SW480 (cell line): Measurements from ENCODE around the gene UNC93B1.
A peak's percentile ranks its signal among the peaks of the same experiment; 100 is the strongest.

Experiments used
- DNase-seq: peaks from one replicate; pipeline ENCODE4 v3.0.0-alpha.2; 2016; ENCODE audit warnings: low spot score

UNC93B1 gene

DNA sequence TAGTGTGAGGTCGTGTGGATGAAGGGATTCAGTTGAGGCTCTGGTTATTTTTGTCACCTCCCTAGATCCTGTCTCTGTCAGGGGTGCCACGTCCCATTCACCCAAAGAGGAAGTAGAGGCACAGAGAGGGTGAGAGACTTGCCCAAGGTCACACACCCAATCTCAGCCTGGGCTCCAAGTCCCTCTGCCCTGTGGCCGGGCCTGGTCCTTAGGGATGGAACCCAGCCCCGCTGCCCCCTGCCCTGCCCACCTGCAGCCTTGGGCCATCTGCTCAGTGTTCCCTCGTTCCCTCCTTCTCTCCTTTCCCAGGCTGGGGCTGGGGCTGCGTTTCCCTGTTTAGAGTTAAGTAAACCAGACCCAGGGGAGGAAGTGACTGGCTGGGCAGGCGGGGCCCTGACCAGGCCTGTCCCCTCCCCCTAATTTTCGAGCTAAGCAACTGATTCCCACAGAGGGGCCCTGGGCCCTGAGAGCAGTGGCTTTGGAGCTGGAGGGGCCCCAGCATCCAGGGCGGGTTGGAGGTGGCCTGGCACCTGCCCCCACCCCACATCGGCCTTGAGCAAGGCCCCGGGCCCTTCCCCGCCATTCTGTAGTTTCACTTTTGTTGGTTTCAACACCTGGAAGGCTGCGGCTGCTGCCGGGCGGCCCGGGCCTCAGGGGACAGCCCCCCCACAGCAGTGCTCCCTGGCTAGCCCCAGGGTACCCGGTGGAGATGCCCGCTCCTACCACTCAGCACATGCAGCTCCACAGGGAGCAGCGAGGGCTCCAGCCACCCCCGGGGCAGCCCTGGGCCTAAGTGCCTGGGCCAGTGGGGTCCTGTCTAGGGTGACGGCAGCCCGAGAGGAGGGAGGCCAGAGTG, 36.4 kb upstream of the UNC93B1 start:
- peak; percentile 39 for DNase-seq

DNA sequence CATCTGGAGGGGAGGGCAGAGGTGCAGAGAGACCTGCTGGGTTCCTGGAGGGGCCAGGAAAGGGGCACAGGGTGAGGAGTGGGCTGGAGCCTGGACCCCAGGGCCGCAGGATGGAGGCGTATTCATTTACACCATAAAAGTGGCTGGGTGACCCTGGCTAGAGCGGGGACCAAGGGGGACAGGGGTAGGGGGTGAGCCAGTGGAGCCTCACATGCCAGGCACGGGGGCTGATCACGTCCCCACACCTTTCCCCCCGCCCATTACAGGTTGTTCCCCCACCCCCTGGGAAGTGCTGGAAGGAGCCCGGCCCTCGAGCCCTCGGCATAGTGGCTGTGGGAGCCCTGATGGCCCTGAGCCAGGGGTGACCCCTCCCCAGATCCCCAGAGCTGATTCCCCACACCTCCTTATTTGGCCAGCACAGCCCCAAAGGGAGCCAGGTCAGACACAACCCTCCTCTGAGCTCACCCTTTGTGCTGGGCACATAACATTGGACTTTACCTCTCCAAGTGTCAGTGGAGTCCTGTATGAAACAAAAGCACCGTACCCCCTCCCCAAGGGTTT, 35.7 kb upstream of the UNC93B1 start:
- no peak for DNase-seq

DNA sequence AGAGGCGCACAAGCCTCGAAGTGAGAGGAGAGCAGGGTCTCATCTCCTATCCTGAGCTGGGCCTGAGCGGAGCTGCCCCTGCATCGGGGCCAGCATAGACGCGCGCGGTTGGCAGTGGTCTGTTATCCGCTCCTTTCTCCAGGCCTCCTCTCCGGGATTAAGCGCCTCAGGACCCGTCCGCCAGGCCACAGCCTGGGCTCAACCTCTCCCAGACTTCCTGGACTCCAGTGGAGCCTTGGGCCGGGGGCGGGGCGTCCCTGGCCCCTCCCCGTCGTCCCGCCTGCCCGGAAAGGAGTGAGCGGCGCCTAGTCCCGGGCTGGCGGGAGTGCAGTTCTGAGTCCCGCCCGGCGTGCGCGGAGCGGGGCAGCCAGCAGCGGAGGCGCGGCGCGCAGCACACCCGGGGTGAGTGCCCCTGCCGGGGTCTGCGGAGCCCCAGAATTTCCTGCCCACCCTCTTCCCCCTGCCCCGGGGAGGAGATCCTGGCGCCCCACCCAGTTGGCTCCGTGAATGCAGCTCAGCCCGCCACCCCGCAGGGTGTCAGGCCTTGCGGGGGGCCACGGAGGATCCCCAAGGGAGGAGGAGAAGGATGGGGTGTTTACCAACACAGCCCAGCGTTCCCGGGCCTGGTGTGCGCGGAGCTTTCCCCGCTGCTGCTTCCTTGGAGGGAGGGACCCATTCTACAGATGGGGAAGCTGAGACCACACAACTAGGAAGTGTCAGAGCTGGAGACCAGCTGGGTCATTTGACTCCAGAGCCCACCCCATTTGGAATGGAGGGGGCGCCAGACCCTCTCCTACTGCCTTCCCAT, 35.0 kb upstream of the UNC93B1 start, which contains the start of gene TCIRG1:
TSS of gene TCIRG1 (plus strand) at position 308 of the 808 bp plus-strand sequence. CDS start 2,247 bp downstream, outside the sequence.
- DNase-seq: peak; percentile 37

DNA sequence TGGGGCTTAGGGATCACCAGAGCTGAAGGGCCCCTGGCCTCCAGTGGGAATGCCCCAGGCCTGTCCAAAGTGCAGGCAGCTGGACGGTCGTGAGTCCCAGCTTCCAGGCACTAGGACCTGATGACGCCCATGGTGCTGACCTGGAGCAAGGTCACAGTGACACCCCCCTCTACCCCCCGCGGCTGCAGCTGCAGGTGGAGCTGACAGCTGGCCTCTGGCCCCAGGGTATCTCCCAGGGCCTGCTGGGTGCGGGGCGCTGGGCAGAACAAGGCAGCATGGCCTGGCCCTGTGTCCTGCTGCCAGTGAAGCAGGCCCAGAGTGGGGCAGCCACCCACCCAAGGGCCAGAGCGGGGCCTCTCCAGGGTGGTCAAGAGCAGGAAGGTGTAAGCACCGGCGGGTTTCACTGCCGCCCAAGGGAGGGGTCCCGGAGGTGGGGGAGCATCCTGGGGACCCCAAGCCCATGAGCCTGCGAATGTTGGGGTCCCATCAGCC, 34.4 kb upstream of the UNC93B1 start:
- DNase-seq: no peak

DNA sequence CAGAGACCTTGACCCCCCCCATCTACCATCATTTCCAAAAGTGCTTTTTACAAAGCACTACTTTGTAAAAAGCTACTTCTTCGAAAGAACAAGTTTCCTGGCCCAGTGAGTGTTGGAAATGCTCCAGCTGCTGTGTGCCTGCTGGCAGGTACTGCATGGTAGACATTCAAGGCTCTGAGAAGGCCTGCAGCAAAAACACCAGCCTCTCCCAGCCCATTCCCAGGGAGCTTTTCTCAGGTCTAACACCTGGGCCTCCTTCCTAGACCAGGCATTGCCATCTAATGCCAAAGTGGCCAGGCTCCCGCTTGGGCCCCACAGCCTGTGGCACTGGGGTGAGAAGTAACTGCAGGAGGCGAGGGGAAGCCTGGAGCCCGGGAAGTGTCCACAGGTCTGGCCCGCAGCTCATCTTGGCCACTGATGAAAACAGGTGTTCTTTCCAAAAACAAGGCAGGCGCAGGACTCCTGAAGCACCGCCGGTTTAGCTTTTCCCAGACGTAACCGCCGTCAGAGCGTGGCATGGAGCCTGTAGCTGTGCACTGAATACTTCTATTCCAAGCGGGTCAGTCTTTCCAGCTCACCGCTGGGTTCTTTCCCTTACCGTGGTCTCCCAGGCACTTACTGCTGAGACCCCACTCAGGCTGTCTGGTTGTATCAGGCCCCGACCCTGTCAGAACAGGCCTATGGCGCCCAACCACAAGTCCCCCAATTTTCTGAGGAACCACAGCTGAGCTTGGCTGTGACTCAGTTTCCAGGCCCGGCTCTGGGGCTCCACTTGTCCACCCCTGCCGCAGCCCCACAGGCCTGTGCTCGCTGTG, 33.7 kb upstream of the UNC93B1 start:
- DNase-seq: no peak

DNA sequence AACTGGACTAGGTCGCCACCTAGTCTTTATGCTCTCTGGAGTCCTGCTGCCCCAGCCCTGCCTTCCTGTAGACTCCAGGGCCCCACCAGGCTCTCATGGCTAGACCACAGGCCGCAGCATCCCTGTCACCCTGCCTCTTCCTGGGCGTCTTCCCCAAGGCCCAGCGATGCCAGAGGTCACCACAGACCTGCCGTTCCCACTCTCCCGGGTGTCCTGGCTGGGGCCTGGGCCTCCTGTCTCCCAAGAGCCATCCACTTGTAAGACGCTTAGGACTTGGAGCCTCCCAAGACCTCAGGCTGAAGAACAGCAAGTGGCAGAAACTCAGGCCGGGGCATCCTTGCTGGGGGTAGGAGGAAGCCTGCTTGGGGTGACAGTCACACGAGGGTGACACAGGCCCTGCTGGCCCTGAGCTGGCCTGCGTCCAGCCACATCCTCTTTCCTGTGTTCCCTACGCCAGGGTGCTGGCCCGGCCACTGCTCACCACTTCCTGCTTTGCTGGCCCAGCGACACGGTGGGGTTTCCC, 32.9 kb upstream of the UNC93B1 start:
- no peak for DNase-seq

DNA sequence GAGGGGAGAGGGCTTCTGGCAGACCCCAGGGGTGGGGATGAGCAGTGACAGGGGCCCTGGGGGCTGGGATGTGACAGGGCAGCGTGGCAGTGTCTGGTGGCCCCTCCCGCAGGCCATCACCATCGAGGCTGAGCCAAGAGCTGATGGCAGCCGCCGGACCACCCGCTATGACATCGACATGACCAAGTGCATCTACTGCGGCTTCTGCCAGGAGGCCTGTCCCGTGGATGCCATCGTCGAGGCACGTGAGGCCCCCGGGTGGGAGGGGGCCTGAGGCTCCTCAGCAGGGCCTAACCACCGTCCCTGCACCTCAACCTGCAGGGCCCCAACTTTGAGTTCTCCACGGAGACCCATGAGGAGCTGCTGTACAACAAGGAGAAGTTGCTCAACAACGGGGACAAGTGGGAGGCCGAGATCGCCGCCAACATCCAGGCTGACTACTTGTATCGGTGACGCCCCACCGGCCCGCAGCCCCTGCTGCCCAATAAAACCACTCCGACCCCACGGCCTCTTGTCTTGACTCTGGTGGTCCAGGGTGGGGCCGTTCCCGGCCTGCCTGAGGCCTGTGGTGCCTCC, 32.3 kb upstream of the UNC93B1 start:
- no peak for DNase-seq

DNA sequence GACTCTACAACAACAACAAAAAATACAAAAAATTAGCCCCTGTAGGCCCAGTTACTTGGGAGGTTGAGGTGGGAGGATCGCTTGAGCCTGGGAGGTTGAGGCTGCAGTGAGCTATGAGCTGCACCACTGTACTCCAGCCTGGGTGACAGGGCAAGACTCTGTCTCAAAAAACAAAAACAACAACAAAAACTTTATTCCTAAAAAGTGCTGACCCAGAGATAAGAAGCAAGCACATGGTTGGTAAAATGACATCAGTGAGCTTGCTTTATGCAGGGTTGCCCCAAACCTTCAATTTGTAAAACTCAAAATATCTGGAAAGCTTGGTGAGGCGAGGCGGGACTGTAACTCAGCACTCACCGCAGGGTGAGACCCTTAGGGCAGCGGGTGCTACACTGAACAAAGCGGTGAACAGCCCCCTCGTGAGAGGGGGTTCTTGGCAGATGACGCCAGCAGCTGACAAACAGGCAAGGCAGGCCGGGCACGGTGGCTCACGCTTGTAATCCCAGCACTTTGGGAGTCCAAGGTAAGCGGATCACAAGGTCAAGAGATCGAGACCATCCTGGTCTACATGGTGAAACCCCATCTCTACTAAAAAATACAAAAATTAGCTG, 31.5 kb upstream of the UNC93B1 start:
- DNase-seq: no peak

DNA sequence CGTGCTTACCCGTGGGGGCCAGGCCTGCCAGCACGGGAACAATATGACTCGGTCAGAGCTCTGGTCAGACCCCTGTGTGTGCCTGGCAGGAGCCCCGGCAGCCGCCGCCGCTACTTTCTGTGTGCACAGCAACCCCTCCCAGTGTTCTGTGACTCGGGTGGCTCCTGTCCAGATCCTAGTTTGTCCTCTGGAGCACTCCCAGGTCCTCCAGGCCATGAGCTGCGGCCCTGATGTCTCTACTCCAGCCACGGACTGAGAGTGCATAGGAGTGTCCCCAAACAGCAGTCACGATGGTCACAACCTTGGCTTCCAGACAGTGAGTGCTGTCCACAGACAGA, 29.8 kb upstream of the UNC93B1 start:
- no peak for DNase-seq

DNA sequence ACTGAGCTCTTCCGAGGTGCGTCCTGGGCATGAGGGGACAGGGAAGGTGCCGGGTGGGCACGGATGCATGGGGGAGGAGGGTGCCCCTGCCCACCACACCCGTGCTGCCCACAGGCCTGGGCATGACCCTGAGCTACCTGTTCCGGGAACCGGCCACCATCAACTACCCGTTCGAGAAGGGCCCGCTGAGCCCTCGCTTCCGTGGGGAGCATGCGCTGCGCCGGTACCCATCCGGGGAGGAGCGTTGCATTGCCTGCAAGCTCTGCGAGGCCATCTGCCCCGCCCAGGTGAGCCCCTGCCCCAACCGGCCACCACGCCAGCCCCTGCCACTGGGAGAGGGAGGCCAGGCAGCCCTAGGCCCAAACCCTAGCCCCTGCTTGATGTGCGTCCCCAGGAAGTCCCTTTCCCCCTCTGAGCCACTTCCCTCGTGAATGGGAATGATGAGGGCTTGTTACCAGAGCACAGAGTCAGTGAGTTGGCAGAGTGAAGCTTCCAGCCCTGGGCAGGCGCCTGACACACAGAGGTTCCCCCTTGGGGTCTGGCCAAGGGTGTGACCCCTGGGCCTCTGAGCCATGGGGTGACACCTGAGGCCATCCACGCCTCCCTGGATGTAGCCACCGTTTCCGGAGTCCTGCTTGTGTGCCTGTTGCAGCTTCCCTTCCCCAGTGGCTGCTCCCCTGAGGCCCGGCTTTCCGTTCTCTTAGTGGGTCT, 29.3 kb upstream of the UNC93B1 start:
- DNase-seq: no peak

DNA sequence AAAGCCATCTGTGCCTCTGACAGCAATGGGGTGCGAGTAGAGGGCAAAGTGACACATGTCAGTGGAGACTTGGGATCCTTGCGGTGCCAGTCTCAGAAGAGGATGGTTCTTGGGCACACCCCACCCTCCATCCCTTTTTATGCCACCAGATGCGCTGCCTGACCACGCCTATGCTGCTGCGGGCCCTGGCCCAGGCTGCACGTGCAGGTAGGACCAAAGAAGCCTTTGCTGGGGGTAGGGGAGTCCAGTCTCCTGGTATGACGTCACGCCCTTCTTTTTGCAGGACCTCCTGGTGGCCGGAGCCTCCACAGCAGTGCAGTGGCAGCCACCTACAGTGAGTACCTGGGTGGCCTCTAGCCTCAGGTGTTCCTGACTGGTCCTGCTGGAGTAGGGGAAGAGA, 28.1 kb upstream of the UNC93B1 start:
- DNase-seq: no peak

DNA sequence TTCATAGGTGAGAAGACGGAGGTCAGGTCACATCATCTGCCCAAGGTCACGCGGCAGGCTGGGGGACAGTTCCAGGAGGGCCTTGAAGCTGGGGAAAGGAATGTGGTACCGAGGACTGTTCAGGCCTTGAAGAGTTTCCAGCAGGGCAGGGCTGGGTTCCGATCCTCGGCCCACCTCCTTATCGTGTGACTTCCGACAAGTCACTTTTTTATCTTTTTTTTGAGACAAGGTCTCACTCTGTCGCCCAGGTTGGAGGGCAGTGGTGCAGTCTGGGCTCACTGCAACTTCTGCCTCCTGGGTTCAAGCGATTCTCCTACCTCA, 27.2 kb upstream of the UNC93B1 start:
- DNase-seq: no peak

DNA sequence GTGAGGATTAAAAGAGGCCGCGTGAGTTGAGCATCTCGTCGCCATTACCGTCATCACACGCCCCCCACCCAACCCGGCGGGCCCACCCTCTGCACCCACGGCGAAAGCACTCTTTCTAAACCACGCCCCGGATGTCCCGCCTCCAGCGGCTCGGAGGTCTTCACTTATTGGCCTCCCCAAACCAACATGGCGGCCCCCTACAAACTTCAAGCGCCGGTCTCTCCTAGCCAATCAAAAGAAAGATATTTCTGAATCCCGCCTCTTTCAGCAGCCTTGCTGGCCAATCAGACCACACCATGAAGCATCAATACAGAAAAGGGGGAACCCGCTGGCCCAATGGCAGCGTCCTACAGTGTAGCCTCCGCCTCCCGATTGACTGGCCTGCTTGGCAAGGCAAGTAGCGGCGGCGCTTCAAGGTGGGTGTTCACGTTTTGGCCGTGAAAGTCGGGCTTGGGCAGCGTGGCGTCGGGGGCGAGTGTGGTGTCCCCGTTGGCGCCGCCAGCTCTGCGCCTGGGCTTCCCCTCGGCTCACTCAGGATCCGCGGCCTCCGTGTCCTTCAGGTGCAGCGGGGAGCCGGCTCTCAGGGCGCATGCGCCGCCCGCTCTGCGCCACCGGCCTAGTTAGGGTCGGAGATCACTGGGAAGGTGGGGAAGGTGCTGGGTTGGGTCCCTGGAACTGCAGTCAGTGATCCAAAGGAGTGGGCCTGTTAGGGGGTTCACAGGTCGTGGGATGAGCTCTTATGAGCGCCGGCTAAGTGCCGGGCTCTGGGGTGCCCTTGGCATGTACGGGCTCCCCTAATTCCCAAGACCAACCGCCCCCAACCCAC, 26.6 kb upstream of the UNC93B1 start, which contains the start of gene NDUFS8:
TSS of gene NDUFS8 (plus strand) at position 364 of the 826 bp plus-strand sequence. CDS start 1,471 bp downstream, outside the sequence.
- DNase-seq: peak; percentile 100

DNA sequence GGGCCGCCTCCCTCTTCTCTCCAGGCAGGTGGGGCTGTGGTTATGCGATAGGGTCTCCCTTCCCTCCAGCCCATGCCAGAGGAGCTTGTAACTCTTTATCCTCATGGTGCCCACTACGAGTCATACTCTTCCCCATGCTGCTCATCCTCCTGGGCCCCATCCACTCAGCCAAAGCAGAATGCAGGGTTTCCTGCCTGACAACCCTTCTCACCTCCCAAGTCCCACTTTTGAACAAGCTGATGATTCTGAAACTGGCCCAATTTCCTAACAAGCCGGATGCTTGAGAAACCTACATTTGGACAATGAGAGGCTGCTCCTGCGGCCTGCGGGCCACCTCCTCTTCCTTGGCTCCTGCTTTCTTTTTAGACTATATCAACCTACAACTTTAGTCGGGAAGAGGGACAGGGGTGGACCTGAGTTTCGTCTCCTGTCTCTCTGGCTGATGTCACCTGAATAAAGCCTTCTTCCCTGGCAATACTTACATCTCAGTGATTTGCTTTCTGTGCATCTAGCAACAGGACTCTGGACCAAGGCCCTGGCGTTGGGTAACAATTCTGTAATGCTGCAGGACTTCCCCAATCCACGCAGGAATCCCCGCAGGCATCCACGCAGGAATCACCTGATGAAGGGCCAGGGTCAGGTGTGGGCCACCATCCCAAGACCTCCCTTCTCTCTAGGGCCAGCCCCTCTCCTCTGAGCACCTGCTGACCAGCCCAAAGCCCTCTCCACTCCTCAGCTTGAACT, 25.1 kb upstream of the UNC93B1 start:
- no peak for DNase-seq

DNA sequence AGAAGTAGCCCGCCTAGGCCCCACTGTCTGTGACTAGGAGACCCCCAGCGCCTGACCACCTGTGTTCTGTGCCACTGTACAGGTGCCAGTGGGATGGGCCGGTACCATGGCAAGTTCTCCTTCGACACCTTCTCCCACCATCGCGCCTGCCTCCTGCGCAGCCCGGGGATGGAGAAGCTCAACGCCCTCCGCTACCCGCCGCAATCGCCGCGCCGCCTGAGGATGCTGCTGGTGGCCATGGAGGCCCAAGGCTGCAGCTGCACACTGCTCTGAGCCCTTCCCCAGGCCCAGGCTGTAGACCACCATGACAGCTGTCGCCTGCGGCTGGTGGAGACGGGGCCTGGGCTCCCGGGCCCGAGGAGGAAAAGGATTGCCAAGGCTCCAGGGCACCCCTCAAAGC, 23.8 kb upstream of the UNC93B1 start:
- no peak for DNase-seq

DNA sequence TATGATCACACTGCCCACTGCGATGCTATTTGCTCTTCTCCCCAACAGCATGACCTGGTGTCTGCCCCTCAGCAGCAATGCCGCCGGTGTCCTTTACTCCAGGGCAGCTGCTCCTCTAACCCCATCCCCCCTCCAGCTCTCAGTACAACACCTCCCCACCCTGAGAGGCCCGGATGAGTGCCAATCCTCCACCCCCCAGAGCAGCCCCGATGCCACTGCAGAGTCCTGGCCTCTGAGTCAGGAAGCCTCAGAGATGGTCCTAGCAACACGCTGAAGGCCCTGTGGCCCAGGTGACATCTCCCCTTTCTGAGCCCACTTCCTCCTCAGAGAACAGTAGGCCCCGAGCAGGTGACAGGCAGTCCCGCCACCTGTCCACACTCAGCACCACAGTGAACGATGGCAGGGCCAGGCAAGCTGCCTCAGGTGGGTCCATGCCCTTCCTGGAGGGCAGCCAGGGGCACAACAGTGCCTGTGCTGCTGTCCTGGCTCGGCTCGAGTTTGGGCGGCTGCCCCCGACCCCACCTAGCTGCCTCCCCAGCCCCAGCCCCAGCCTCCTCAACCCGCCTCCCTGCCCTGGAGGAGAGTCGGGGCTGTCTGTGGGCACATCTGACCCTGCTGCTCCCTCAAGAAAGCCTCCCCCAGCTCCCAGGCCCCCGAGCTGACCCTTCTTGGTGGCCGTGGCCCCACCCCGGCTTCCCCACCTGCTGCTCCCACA, 22.7 kb upstream of the UNC93B1 start:
- DNase-seq: no peak

DNA sequence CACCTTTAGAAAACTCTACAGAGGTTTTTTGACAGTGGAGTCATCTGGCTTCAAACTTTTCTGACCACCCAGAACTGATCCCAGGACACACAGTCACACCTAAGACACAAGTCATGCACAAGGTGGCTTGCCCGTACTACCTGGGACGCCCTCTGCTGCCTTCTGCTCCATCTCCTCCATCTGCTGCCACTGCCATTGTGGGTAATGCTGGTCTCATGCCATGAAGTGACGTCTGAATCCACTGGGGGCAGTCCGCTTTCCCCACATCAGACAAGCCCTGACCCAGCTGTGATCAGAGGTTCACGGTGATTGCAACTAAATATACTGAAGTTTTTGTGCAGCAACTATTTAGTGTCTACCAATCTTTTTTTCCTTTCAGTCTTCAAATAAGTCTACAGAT, 21.1 kb upstream of the UNC93B1 start:
- peak; percentile 43 for DNase-seq

DNA sequence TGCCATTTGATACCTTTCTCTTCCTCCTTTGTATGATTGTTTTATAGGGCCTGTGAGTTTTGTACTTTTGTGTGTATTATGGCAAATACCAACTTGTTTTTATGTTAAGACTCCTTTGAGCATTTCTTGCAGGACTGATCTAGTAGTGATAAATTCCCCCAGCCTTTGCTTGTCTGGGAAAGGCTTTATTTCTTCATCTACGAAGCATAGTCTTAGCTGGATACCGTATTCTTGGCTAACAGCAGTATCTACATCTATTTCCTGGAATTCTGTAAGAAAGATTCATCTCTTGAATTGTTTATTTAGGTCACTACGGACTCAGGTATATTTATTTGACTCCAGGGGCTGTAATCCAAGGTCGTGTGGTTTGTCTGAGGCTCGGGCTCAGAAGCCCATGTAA, 20.6 kb upstream of the UNC93B1 start:
- DNase-seq: no peak
